HepG2 (cell line): ENCODE measurements around the gene RING1. TPM values are rescaled to one million over a fixed set of nuclear protein-coding genes. Genes with fewer than 3 reads are reported as not detected.

Experiments
- JUND ChIP-seq: sonication (generic); formaldehyde crosslinking; IDR thresholded peaks from 2 replicates; pipeline ENCODE4 v1.8.0; 2022; ENCODE audit warnings: mild to moderate bottlenecking, missing genetic modification reagents
- KIAA2018 ChIP-seq: sonication (generic); formaldehyde crosslinking; IDR thresholded peaks from 2 replicates; pipeline ENCODE4 v1.5.0; 2020; ENCODE audit warnings: mild to moderate bottlenecking, missing genetic modification reagents, borderline replicate concordance
- PRPF4 ChIP-seq: fragments of 200-400 bp; formaldehyde crosslinking; IDR thresholded peaks from 2 replicates; pipeline ENCODE4 v1.6.1; 2016; ENCODE audit warnings: low read length, low read depth; ENCODE audit not compliant: poor library complexity, severe bottlenecking
- RARA ChIP-seq: IDR thresholded peaks from 2 replicates; pipeline ENCODE4 v1.6.1; 2016; ENCODE audit warnings: missing genetic modification reagents, missing compliant biosample characterization
- SOX13 ChIP-seq, 3 experiments: fragments of 450-650 bp in 1 of 3; sonication (generic) in 1 of 3; formaldehyde crosslinking in 1 of 3; IDR thresholded peaks in 2 of 3; conservative IDR thresholded peaks in 1 of 3; 2 replicates each; pipeline versions ENCODE4 v1.5.0 to v1.6.1; 2016 to 2020; ENCODE audit warnings: antibody characterized with exemption in 1 of 3, mild to moderate bottlenecking in 1 of 3, missing compliant biosample characterization in 1 of 3, missing genetic modification reagents in 1 of 3, moderate library complexity in 1 of 3
- SPEN ChIP-seq: sonication (generic); formaldehyde crosslinking; IDR thresholded peaks from 2 replicates; pipeline ENCODE4 v1.5.1; 2020; ENCODE audit warnings: low read depth, mild to moderate bottlenecking, missing genetic modification reagents
- TBX3 ChIP-seq: fragments of 450-650 bp; IDR thresholded peaks from 2 replicates; pipeline ENCODE4 v1.6.1; 2017; ENCODE audit warnings: antibody characterized with exemption, mild to moderate bottlenecking, inconsistent platforms, borderline replicate concordance
- TFE3 ChIP-seq: IDR thresholded peaks from 2 replicates; pipeline ENCODE4 v1.6.1; 2016
- THAP8 ChIP-seq: sonication (generic); formaldehyde crosslinking; IDR thresholded peaks from 2 replicates; pipeline ENCODE4 v1.5.1; 2020; ENCODE audit warnings: missing genetic modification reagents, mild to moderate bottlenecking, borderline replicate concordance
- ZBTB33 ChIP-seq: sonication (generic); formaldehyde crosslinking; IDR thresholded peaks from 2 replicates; pipeline ENCODE4 v1.4.0; 2020; ENCODE audit warnings: missing genetic modification reagents
- ZNF567 ChIP-seq: sonication (generic); formaldehyde crosslinking; IDR thresholded peaks from 2 replicates; pipeline ENCODE4 v1.8.1; 2023; ENCODE audit warnings: mild to moderate bottlenecking, missing genetic modification reagents, borderline replicate concordance
- ZNF615 ChIP-seq: sonication (generic); formaldehyde crosslinking; IDR thresholded peaks from 2 replicates; pipeline ENCODE4 v1.5.0; 2020; ENCODE audit warnings: mild to moderate bottlenecking, missing genetic modification reagents, borderline replicate concordance
- ZNF619 ChIP-seq: sonication (generic); formaldehyde crosslinking; IDR thresholded peaks from 2 replicates; pipeline ENCODE4 v1.4.0; 2020; ENCODE audit warnings: mild to moderate bottlenecking, missing genetic modification reagents
- ZNF672 ChIP-seq: sonication (generic); formaldehyde crosslinking; IDR thresholded peaks from 2 replicates; pipeline ENCODE4 v1.8.1; 2022; ENCODE audit warnings: missing genetic modification reagents
- ZNF710 ChIP-seq: sonication (generic); formaldehyde crosslinking; IDR thresholded peaks from 2 replicates; pipeline ENCODE4 v1.5.0; 2020; ENCODE audit warnings: mild to moderate bottlenecking, missing genetic modification reagents, borderline replicate concordance
- polyA plus RNA-seq, 8 experiments: library from polyadenylated mRNA; depleted of rRNA in 3 of 8; stranded (reverse) in 7 of 8; unstranded in 1 of 8; fragments of >200 nt; fragmentation: Illumina TruSeq in 4 of 8; extraction: Trizol in 4 of 8; gene quantifications; 2 replicates each; pipeline versions ENCODE4 v1.2.1 to v1.2.3, GENCODE V29; 2011 to 2016; ENCODE audit warnings: low read depth in 4 of 8, missing spikeins in 1 of 8, mixed read lengths in 1 of 8; ENCODE audit not compliant: insufficient read depth in 1 of 8
- total RNA-seq, 5 experiments: library from RNA; depleted of rRNA; stranded (reverse); fragments of >200 nt; fragmentation: Illumina TruSeq; extraction: Trizol; gene quantifications; 2 replicates each; pipeline ENCODE4 v1.2.3, GENCODE V29; 2016; ENCODE audit warnings: low read depth in 1 of 5

RING1 gene
- total and polyA plus RNA-seq, 2 of the 13 experiments (the other 11 are each of a cell fraction or from before 2014, with no cell fraction given) = 23.9 to 33.6 TPM

- TF ChIP-seq KIAA2018 = no peak
- TF ChIP-seq ZNF567 (CRISPR knock-in tag) = 0 out of 2 replicates have a peak, but pooled peaks have one; percentile 81
- no peak for TF ChIP-seq ZNF615 (CRISPR knock-in tag)
- no peak for TF ChIP-seq ZNF710 (CRISPR knock-in tag)
- peak; percentile 26; the same call in 1 of the 2 replicates for TF ChIP-seq ZNF619 (CRISPR knock-in tag)
- TF ChIP-seq ZBTB33 (CRISPR knock-in tag) = no peak
- TF ChIP-seq ZNF672 (CRISPR knock-in tag) = no peak
- no peak for TF ChIP-seq TBX3
- peak; percentile 10; the same call in 1 of the 2 replicates for TF ChIP-seq TFE3 (CRISPR knock-in tag)
- TF ChIP-seq JUND (CRISPR knock-in tag) = no peak
- TF ChIP-seq THAP8 (CRISPR knock-in tag) = peak; percentile 78; the same call in 1 of the 2 replicates
- TF ChIP-seq SPEN (CRISPR knock-in tag) = no peak
- no peak for TF ChIP-seq SOX13 (IDR thresholded peaks at IDR 0.05)
- TF ChIP-seq SOX13 (CRISPR knock-in tag; conservative IDR thresholded peaks at IDR 0.05 in 1 of 2, IDR thresholded peaks at IDR 0.05 in 1 of 2) = no peak
- no peak for TF ChIP-seq RARA (CRISPR knock-in tag)
- TF ChIP-seq PRPF4 = no peak
These were observed 40.3 kb downstream of the RING1 start (continued) for GRCh38 chr6:33248643-33248931.
